H9 (cell line): ENCODE results near the gene SCRN3. TPM values are rescaled to one million over a fixed set of nuclear protein-coding genes. Genes with fewer than 3 reads are reported as not detected.

ENCODE experiments used
- DNase-seq: peaks from one replicate; pipeline ENCODE4 v3.0.0-alpha.2; 2017
- H2AFZ ChIP-seq: one replicate; pipeline ENCODE4 v1.6.1; 2013; ENCODE audit warnings: mild to moderate bottlenecking, low read length, control low read depth, moderate library complexity
- H2AK5ac ChIP-seq: 2 replicates; pipeline ENCODE4 v1.6.1; 2013; ENCODE audit warnings: low read length, control low read depth, mixed read lengths; ENCODE audit not compliant: insufficient read length
- H2BK120ac ChIP-seq: one replicate; pipeline ENCODE4 v1.6.1; 2013; ENCODE audit warnings: low read depth, mild to moderate bottlenecking, low read length, control low read depth, inconsistent platforms; ENCODE audit not compliant: poor library complexity, severe bottlenecking
- H2BK12ac ChIP-seq: 2 replicates; pipeline ENCODE4 v1.6.1; 2013; ENCODE audit warnings: low read length, control low read depth, mixed read lengths, low read depth; ENCODE audit not compliant: insufficient read length
- H2BK15ac ChIP-seq: 2 replicates; pipeline ENCODE4 v1.6.1; 2013; ENCODE audit warnings: low read depth, low read length, control low read depth
- H2BK20ac ChIP-seq: one replicate; pipeline ENCODE4 v1.6.1; 2013; ENCODE audit warnings: low read depth, mild to moderate bottlenecking, low read length, control low read depth, inconsistent platforms; ENCODE audit not compliant: poor library complexity, severe bottlenecking
- H2BK5ac ChIP-seq: 2 replicates; pipeline ENCODE4 v1.6.1; 2013; ENCODE audit warnings: low read length, control low read depth, mixed read lengths; ENCODE audit not compliant: insufficient read length
- H3K14ac ChIP-seq: 2 replicates; pipeline ENCODE4 v1.6.1; 2013; ENCODE audit warnings: low read length, control low read depth; ENCODE audit not compliant: insufficient read depth
- H3K18ac ChIP-seq: 2 replicates; pipeline ENCODE4 v1.6.1; 2013; ENCODE audit warnings: low read depth, mild to moderate bottlenecking, mixed read lengths, low read length, control low read depth; ENCODE audit not compliant: insufficient read length
- H3K23ac ChIP-seq: 2 replicates; pipeline ENCODE4 v1.6.1; 2013; ENCODE audit warnings: low read length, control low read depth, mixed read lengths, low read depth; ENCODE audit not compliant: insufficient read length
- H3K23me2 ChIP-seq: 2 replicates; pipeline ENCODE4 v1.6.1; 2013; ENCODE audit warnings: low read depth, mild to moderate bottlenecking, mixed read lengths, low read length, control low read depth; ENCODE audit not compliant: insufficient read length, poor library complexity, severe bottlenecking
- H3K27ac ChIP-seq: 2 replicates; pipeline ENCODE4 v1.5.1; 2013; ENCODE audit warnings: low read length, control low read depth, mixed read lengths, low read depth; ENCODE audit not compliant: insufficient read length
- H3K27me3 ChIP-seq: 2 replicates; pipeline ENCODE4 v1.6.1; 2013; ENCODE audit warnings: low read length, control low read depth, inconsistent platforms; ENCODE audit not compliant: insufficient read depth
- H3K4ac ChIP-seq: 2 replicates; pipeline ENCODE4 v1.6.1; 2013; ENCODE audit warnings: low read depth, mild to moderate bottlenecking, control low read depth, inconsistent platforms, low read length, moderate library complexity
- H3K4me1 ChIP-seq: 2 replicates; pipeline ENCODE4 v1.6.1; 2013; ENCODE audit warnings: low read length, control low read depth, inconsistent platforms; ENCODE audit not compliant: insufficient read depth
- H3K4me2 ChIP-seq: 2 replicates; pipeline ENCODE4 v1.6.1; 2013; ENCODE audit warnings: low read length, control low read depth, mixed read lengths; ENCODE audit not compliant: insufficient read length, insufficient read depth
- H3K56ac ChIP-seq: 2 replicates; pipeline ENCODE4 v1.6.1; 2013; ENCODE audit warnings: low read depth, mild to moderate bottlenecking, mixed read lengths, low read length, control low read depth; ENCODE audit not compliant: insufficient read length
- H3K79me1 ChIP-seq: 2 replicates; pipeline ENCODE4 v1.6.1; 2013; ENCODE audit warnings: low read depth, mild to moderate bottlenecking, moderate library complexity, low read length, control low read depth, inconsistent platforms; ENCODE audit not compliant: insufficient read depth, poor library complexity, severe bottlenecking
- H3K79me2 ChIP-seq: 2 replicates; pipeline ENCODE4 v1.6.1; 2013; ENCODE audit warnings: low read length, control low read depth, inconsistent platforms; ENCODE audit not compliant: insufficient read depth
- H3K9ac ChIP-seq: 2 replicates; pipeline ENCODE4 v1.6.1; 2013; ENCODE audit warnings: low read length, control low read depth, mixed read lengths; ENCODE audit not compliant: insufficient read length; ENCODE audit errors: extremely low read depth
- H3K9me3 ChIP-seq: one replicate; pipeline ENCODE4 v1.6.1; 2013; ENCODE audit warnings: low read depth, low read length, inconsistent platforms; ENCODE audit not compliant: control insufficient read depth
- H3T11ph ChIP-seq: one replicate; pipeline ENCODE4 v1.6.1; 2013; ENCODE audit warnings: mild to moderate bottlenecking, low read length, control low read depth, inconsistent platforms
- H4K20me1 ChIP-seq: one replicate; pipeline ENCODE4 v1.6.1; 2013; ENCODE audit not compliant: control insufficient read depth, insufficient read length, insufficient read depth
- H4K5ac ChIP-seq: 2 replicates; pipeline ENCODE4 v1.6.1; 2013; ENCODE audit warnings: low read depth, mild to moderate bottlenecking, mixed read lengths, low read length, control low read depth; ENCODE audit not compliant: insufficient read length
- H4K8ac ChIP-seq: replicated peaks from 2 replicates; pipeline ENCODE4 v1.6.1; 2013; ENCODE audit warnings: low read length, control low read depth, mixed read lengths, low read depth; ENCODE audit not compliant: insufficient read length
- H4K91ac ChIP-seq: 2 replicates; pipeline ENCODE4 v1.6.1; 2013; ENCODE audit warnings: low read depth, mild to moderate bottlenecking, moderate library complexity, mixed read lengths, low read length, control low read depth; ENCODE audit not compliant: insufficient read length
- H3K27ac Mint-ChIP-seq, 3 experiments: 2 replicates in 2 of 3; 3 replicates in 1 of 3; pipeline ENCODE4 v1.8.0; 2020 to 2021; ENCODE audit warnings: mixed read lengths in 3 of 3, mild to moderate bottlenecking in 1 of 3, moderate library complexity in 1 of 3
- H3K27me3 Mint-ChIP-seq: 2 replicates; pipeline ENCODE4 v1.8.0; 2021; ENCODE audit warnings: low read depth, mild to moderate bottlenecking, moderate library complexity, mixed read lengths
- H3K36me3 Mint-ChIP-seq, 3 experiments: 2 replicates in 2 of 3; 3 replicates in 1 of 3; pipeline ENCODE4 v1.8.0; 2020 to 2021; ENCODE audit warnings: low read depth in 3 of 3, mixed read lengths in 3 of 3; ENCODE audit not compliant: insufficient read depth in 1 of 3
- H3K4me1 Mint-ChIP-seq, 2 experiments: 2 replicates each; pipeline ENCODE4 v1.8.0; 2020; ENCODE audit warnings: mixed read lengths in 2 of 2
- H3K4me3 Mint-ChIP-seq, 2 experiments: 2 replicates in 1 of 2; 3 replicates in 1 of 2; pipeline ENCODE4 v1.8.0; 2020 to 2021; ENCODE audit warnings: mild to moderate bottlenecking in 2 of 2, mixed read lengths in 2 of 2, moderate library complexity in 1 of 2
- H3K9me3 Mint-ChIP-seq, 2 experiments: 2 replicates in 1 of 2; 3 replicates in 1 of 2; pipeline ENCODE4 v1.8.0; 2020; ENCODE audit warnings: mild to moderate bottlenecking in 2 of 2, mixed read lengths in 2 of 2, moderate library complexity in 1 of 2
- WGBS: extraction: QIAGEN DNeasy Blood & Tissue Kit; methylation state at CpG from one replicate; pipeline ENCODE4 v1.1.7; 2013; ENCODE audit warnings: missing lambda C conversion rate, low lambda C conversion rate, mixed read lengths; ENCODE audit not compliant: insufficient read length; ENCODE audit errors: extremely low coverage; 5-methylcytosine and 5-hydroxymethylcytosine counted together
- total RNA-seq: library from RNA; stranded (reverse); gene quantifications from 2 replicates; pipeline ENCODE4 v1.2.1, GENCODE V29; 2021
- TF ChIP-seq, protein P1 (sequence below): fragments of 200-600 bp; sonication (generic); conservative IDR thresholded peaks from 3 replicates; pipeline ENCODE4 v1.8.0; 2021; ENCODE audit warnings: antibody characterized with exemption, mild to moderate bottlenecking

Gene SCRN3
- total RNA-seq, 1 experiment from 2014 or later = 8.7 TPM

DNA sequence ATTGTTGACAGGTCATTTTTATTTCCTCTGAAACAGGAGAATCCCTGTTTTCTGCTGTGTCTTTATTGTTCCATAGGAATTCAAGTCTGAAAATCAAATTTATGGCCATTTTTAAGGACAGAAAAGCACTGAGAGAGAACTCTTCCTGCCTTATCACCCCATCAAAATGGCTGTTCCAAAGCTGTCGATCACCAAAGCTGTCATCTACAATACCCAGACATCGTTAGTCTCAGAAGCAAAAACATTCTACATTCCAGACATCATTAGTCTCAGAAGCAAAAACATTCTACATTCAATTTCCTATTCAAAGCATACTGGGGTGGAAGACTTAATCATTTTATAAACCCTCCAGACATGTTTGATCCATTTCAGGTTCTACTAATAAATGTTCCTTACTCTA is 44.4 kb downstream of the SCRN3 start:
- no peaks in the 10 kb centered on the region for H3K23me2 ChIP-seq
- peaks cover 12 to 17% of the 10 kb centered on the region in 2 experiments for H3K4me1 Mint-ChIP-seq
- H3K27ac ChIP-seq = no peak overlapping the region

More for the DNA sequence above, 44.4 kb downstream of the SCRN3 start:
- no peaks in the 10 kb centered on the region for H3K79me2 ChIP-seq
- no peaks in the 10 kb centered on the region for H3K9me3 ChIP-seq
- no peak overlapping the region for H4K91ac ChIP-seq
- H3K14ac ChIP-seq = no peak overlapping the region
- H3K4me2 ChIP-seq = no peak overlapping the region
- H3K9me3 Mint-ChIP-seq = no peaks in the 10 kb centered on the region
- no peak overlapping the region for H4K8ac ChIP-seq
- no CpG with 5 or more reads among the region's 2 CpGs for WGBS
- no peak overlapping the region for H2AFZ ChIP-seq
- H3K27me3 ChIP-seq = no peaks in the 10 kb centered on the region
- no peak overlapping the region for H3K4me3 Mint-ChIP-seq
- H3K4me1 ChIP-seq = no peaks in the 10 kb centered on the region; the same call in 1 of the 2 replicates
- no peak overlapping the region for H3K27ac Mint-ChIP-seq
- TF ChIP-seq, protein P1, sequence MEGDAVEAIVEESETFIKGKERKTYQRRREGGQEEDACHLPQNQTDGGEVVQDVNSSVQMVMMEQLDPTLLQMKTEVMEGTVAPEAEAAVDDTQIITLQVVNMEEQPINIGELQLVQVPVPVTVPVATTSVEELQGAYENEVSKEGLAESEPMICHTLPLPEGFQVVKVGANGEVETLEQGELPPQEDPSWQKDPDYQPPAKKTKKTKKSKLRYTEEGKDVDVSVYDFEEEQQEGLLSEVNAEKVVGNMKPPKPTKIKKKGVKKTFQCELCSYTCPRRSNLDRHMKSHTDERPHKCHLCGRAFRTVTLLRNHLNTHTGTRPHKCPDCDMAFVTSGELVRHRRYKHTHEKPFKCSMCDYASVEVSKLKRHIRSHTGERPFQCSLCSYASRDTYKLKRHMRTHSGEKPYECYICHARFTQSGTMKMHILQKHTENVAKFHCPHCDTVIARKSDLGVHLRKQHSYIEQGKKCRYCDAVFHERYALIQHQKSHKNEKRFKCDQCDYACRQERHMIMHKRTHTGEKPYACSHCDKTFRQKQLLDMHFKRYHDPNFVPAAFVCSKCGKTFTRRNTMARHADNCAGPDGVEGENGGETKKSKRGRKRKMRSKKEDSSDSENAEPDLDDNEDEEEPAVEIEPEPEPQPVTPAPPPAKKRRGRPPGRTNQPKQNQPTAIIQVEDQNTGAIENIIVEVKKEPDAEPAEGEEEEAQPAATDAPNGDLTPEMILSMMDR = no peak
- H3K79me1 ChIP-seq = no peaks in the 10 kb centered on the region
- no peak overlapping the region for H2BK5ac ChIP-seq
- no peak for DNase-seq
- H3K56ac ChIP-seq = no peak overlapping the region
- no peak overlapping the region for H2BK120ac ChIP-seq
- H3K36me3 Mint-ChIP-seq = no peaks in the 10 kb centered on the region
- H3K4ac ChIP-seq = no peak overlapping the region
- H2BK15ac ChIP-seq = no peak overlapping the region
- no peak overlapping the region for H3K23ac ChIP-seq
- H3T11ph ChIP-seq = no peak overlapping the region
- H3K9ac ChIP-seq = no peak overlapping the region
- H2BK12ac ChIP-seq = no peak overlapping the region
- no peak overlapping the region for H2BK20ac ChIP-seq
- no peak overlapping the region for H3K18ac ChIP-seq
- H4K20me1 ChIP-seq = no peaks in the 10 kb centered on the region
- no peak overlapping the region for H4K5ac ChIP-seq
- H2AK5ac ChIP-seq = no peak overlapping the region
- H3K27me3 Mint-ChIP-seq = no peaks in the 10 kb centered on the region
